NCI-H2227 (cell line): Measurements from ENCODE around the gene BANP.
A peak's percentile ranks its signal among the peaks of the same experiment; 100 is the strongest.
"Not testable (repeated sequence)": the region's sequence is repeated elsewhere in the genome, so short reads cannot be mapped to it uniquely, and the experiment has no call there.

Experiments
- DNase-seq: peaks from one replicate; lab custom pipeline; 2025; ENCODE audit not compliant: unreplicated experiment; lab: John Stamatoyannopoulos, UW

The BANP gene

GRCh38 chr16:87950765-87951551, at the start of gene BANP:
Gene BANP (plus strand): TSS chr16:87951434. CDS start chr16:87975116, 23,682 bp downstream.
- peak; percentile 97 for DNase-seq

GRCh38 chr16:87904963-87905362, 46.3 kb upstream of the BANP start:
- not testable (repeated sequence) for DNase-seq

GRCh38 chr16:87905521-87905920, 45.7 kb upstream of the BANP start:
- not testable (repeated sequence) for DNase-seq

GRCh38 chr16:87908101-87908500, 43.1 kb upstream of the BANP start:
- DNase-seq, result not testable (repeated sequence)

- DNase-seq, result peak; percentile 74
Observed at GRCh38 chr16:87909203-87909935, 41.9 kb upstream of the BANP start.

- DNase-seq, result peak; percentile 81
Observed at GRCh38 chr16:87911106-87911763, 40.0 kb upstream of the BANP start.

GRCh38 chr16:87912691-87913090, 38.5 kb upstream of the BANP start:
- not testable (repeated sequence) for DNase-seq

GRCh38 chr16:87914021-87914725, 37.1 kb upstream of the BANP start:
- DNase-seq, result not testable (repeated sequence)

- DNase-seq, result no peak
Observed at GRCh38 chr16:87914812-87915211, 36.4 kb upstream of the BANP start.

GRCh38 chr16:87917503-87917902, 33.7 kb upstream of the BANP start:
- no peak for DNase-seq

- DNase-seq, result no peak
Observed at GRCh38 chr16:87918338-87918737, 32.9 kb upstream of the BANP start.

- DNase-seq, result no peak
Observed at GRCh38 chr16:87918866-87919680, 32.2 kb upstream of the BANP start.

GRCh38 chr16:87919681-87919994, 31.6 kb upstream of the BANP start:
- DNase-seq, result no peak

- no peak for DNase-seq
Observed at GRCh38 chr16:87921236-87921773, 29.9 kb upstream of the BANP start.

GRCh38 chr16:87922250-87922871, 28.9 kb upstream of the BANP start:
- DNase-seq, result no peak

- DNase-seq, result no peak
Observed at GRCh38 chr16:87924041-87924810, 27.0 kb upstream of the BANP start.

GRCh38 chr16:87924811-87925670, 26.2 kb upstream of the BANP start:
- DNase-seq, result no peak
